Fibroblast of skin of right quadriceps (primary cell): ENCODE measurements around the gene F8.
A peak's percentile ranks its signal among the peaks of the same experiment; 100 is the strongest.
"Not testable (repeated sequence)": the region's sequence is repeated elsewhere in the genome, so short reads cannot be mapped to it uniquely, and the experiment has no call there.

ENCODE experiments used
- DNase-seq: peaks from one replicate; pipeline ENCODE4 v3.0.0-alpha.2; 2013

F8 gene

DNA sequence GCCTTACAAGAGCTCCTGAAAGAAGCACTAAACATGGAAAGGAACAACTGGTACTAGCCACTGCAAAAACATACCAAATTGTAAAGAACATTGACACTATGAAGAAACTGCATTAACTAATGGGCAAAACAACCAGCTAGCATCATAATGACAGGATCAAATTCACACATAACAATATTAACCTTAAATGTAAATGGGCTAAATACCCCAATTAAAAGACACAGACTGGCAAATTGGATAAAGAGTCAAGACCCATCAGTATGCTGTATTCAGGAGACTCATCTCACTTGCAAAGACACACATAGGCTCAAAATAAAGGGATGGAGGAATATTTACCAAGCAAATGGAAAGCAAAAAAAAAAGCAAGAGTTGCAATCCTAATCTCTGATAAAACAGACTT, 154.0 kb downstream of the F8 start:
- DNase-seq: not testable (repeated sequence)

- no peak for DNase-seq
Measured at GRCh38 chrX:154855256-154855655, 167.3 kb downstream of the F8 start.

- DNase-seq: no peak
Measured at GRCh38 chrX:154850957-154851611, 171.4 kb downstream of the F8 start.

GRCh38 chrX:154840856-154841255, 181.7 kb downstream of the F8 start:
- peak; percentile 62 for DNase-seq

- no peak for DNase-seq
Measured at GRCh38 chrX:154836163-154836562, 186.4 kb downstream of the F8 start.

GRCh38 chrX:154834562-154834961, 188.0 kb downstream of the F8 start, which contains the start of gene SMIM9:
SMIM9 (minus strand) TSS chrX:154834662; CDS start chrX:154830856, 3,806 bp downstream.
- no peak for DNase-seq

DNA sequence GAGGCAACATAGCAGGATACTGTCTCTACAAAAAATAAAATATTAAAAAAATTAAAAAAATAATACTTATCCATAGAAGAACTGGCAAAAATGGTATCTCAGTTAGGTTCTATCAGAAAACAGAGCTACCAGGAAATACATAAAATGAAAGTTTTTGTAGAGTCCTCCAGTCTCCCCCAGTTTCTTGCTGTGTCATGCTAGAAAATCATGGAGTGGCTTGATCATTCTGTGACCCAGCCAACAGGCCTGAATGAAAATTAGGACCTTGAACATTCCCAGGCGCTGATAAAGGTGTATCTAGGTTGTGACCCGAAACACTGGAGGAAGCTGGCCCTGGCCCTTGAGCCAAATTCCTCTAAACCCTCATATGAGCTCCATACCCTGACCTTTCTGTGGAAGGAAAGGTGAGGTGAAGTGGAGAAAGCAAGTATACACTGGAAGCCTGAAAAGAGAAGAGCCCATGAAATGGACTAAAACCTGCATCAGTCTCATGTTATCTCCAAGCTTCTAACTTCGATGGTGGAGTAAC, 188.7 kb downstream of the F8 start:
- DNase-seq: no peak

DNA sequence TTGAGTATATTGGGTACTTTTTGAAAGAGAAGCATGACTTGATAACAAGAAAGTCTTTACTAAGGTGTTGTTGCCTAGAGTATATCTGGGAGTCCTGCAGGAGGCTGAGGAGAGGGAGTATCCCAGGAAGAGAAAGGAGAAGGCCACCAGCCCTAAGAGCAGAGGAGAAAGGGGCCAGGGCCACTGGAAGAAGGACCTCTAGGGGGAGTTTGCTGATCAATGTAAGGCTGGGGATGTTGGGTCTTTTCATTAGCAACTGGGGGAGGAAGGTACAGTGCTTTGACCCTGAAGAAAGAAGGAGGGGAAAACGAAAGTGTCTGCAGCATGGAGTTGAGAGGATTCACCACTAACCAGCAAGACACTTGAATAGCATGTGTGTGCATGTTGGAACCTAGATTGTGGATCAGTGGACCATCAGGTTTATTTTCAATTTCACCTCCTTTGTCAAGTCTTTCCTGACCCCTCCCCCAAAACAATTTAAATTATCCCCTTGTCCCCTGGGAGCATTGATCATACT, 192.5 kb downstream of the F8 start:
- DNase-seq: no peak

GRCh38 chrX:154829134-154829533, 193.4 kb downstream of the F8 start:
- DNase-seq: no peak

- no peak for DNase-seq
Measured at GRCh38 chrX:154828016-154828408, 194.5 kb downstream of the F8 start.

DNA sequence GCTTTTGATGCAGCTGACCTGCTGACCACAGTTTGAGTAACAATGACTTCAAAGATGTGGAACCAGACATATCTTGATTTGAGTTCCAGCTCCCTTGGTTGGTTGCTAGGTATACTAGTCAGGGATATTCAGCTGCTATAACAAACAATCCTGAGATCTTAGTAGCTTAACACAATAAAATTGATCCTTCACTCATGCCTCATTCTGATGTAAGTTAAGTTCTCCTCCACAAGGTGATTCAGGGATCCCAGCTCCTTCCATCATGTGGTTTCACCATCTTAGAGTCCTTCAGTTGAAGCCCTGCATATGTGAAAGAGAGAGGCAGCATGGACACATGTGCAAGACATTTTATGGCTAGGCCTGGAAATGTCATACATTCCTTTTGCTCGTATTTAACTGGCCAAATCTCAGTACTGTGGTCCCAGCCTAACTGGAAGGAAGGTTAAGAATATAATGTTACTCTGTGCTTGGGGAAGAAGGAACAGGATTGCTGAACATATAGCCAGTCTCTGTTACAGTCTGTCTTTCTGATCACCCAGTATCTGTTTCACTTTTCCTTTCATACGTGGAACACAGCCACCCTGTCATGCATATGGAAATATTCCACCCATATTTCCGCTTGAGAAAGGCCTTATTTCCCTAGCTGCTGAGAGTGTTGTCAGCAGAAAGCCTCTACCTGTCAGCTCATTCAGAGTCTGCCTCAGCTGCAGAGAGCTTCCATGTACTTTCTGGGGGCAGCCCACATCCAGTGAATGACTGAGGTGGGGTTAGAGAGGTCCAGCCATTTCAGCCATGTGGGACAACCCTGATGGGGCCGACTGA, 195.1 kb downstream of the F8 start:
- DNase-seq: no peak

DNA sequence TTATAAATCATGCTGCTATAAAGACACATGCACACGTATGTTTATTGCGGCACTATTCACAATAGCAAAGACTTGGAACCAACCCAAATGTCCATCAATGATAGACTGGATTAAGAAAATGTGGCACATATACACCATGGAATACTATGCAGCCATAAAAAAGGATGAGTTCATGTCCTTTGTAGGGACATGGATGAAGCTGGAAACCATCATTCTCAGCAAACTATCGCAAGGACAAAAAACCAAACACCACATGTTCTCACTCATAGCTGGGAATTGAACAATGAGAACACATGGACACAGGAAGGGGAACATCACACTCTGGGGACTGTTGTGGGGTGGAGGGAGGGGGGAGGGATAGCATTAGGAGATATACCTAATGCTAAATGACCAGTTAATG, 196.9 kb downstream of the F8 start:
- DNase-seq: not testable (repeated sequence)

GRCh38 chrX:154824638-154825037, 197.9 kb downstream of the F8 start:
- DNase-seq: no peak

GRCh38 chrX:154822029-154822428, 200.5 kb downstream of the F8 start:
- no peak for DNase-seq

- no peak for DNase-seq
Measured at GRCh38 chrX:154821523-154821922, 201.0 kb downstream of the F8 start.

- DNase-seq: no peak
Measured at GRCh38 chrX:154819771-154820341, 202.7 kb downstream of the F8 start.

- DNase-seq: no peak
Measured at GRCh38 chrX:154818916-154819770, 203.4 kb downstream of the F8 start.

- not testable (repeated sequence) for DNase-seq
Measured at GRCh38 chrX:154817048-154817618, 205.4 kb downstream of the F8 start.

GRCh38 chrX:154816326-154816898, 206.1 kb downstream of the F8 start:
- not testable (repeated sequence) for DNase-seq

- no peak for DNase-seq
Measured at GRCh38 chrX:154815274-154815818, 207.2 kb downstream of the F8 start.

GRCh38 chrX:154813801-154814200, 208.7 kb downstream of the F8 start:
- no peak for DNase-seq
